Left renal cortex interstitium (tissue), 4 donors: Measurements from ENCODE around the gene FAM135A. TPM values are rescaled to one million over a fixed set of nuclear protein-coding genes. Genes with fewer than 3 reads are reported as not detected.
A peak's percentile ranks its signal among the peaks of the same experiment; 100 is the strongest.
"Not testable (repeated sequence)": the region's sequence is repeated elsewhere in the genome, so short reads cannot be mapped to it uniquely, and the experiment has no call there.

ENCODE experiments used
- DNase-seq, 4 donors: peaks; one replicate each; pipeline ENCODE4 v3.0.0-alpha.2; 2013; ENCODE audit warnings: low read depth in 4 of 4, low spot score in 2 of 4, missing footprints in 1 of 4
- polyA plus RNA-seq, 4 donors: library from polyadenylated mRNA; unstranded; fragments of 120-200 nt; gene quantifications; one replicate each; pipeline ENCODE4 v1.2.1, GENCODE V29; 2013; ENCODE audit not compliant: insufficient read length in 4 of 4

Gene FAM135A
- polyA plus RNA-seq, 4 donors: 23.9 to 39.6 (median 27.9) TPM

GRCh38 chr6:70530023-70530422 lies 116.7 kb downstream of the FAM135A start:
- no peak for DNase-seq

DNA sequence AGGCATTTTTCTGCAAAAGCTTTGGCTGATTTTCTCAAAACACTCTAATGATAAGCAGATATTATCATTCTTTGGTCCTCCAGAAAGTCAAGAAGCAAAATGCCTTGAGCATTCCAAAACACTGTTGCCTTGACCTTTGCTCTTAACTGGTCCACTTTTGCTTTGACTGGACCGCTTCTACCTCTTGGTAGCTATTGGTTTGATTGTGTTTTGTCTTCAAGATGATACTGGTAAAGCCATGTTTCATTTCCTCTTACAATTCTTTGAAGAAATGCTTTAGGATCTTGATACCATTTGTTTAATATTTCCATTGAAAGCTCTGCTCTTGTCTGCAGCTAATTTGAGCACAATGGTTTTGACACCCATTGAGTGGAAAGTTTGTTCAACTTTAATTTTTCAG lies 117.8 kb downstream of the FAM135A start:
- DNase-seq: no peak

DNA sequence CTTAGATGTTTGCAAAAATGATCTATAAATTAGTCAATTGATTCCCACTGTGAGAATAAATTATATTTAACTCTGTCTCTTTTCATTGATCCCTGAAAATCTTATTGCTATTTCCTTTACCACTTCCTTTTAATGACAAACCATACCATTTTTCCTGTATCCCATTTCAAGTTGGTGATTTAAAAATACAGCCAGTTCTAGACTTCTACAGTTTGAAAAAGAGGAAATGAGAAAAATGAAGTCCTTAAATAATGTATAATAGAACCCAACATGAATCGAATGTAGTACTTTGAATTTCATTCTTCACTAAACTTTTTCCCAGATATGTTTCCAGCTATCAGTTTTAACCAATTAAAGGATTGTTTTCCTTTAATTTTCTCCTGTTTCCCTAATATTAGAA lies 124.0 kb downstream of the FAM135A start:
- no peak for DNase-seq

DNA sequence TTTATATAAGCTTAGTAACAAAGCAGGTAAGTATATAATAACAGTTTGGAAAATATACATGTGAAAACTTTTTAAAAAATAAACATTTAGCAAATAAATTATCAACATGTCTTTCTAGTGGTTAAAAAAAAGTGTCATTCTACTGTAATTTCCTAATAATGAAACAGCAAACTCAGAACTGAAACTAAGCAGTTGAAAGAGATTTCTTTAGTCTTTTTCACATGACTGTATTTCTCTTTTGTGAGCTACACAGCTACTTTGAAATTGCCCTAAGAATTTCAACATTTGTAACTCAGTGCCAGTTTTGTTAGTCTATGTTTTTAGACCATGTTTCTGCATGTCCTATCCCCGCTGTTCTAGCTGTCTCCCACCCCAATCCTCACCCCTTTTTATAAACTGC lies 125.1 kb downstream of the FAM135A start:
- no peak for DNase-seq

DNA sequence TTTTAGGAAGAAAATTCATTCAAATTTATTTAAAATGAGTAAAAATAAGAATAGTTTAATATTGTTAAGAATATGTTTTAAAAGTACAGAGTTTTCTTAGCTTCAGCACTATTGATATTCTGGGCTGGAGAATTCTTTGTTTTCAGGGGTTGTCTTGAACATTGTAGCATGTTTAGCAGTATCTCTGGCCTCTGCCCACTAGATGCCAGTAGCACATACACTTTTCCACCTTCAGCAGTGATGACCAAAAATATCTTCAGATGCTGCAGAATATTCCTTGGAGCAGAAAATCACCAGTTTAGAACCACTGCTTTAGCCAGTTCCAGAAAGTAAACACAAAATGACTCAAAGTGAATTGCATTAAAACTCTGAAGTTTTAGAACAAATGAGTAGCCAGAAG lies 134.0 kb downstream of the FAM135A start:
- no peak for DNase-seq

DNA sequence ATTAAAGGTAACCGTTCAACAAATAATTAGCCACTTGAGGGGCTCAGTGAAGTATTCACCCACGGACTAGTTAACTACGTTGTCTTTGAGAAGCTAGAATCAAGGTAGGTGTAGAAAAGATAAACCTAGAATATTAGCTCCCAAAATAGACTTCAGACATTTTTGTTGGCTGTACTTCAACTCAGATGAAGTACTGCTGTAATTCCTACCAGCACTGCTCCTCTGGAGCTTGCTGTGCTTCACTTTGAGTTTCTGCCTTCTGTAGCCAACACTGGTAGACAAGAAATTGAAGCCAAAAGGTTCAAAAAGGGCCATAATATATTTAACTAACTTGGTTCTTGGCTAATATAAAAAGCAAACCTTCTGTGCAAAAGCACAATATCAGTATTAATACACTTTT lies 134.6 kb downstream of the FAM135A start:
- DNase-seq: no peak

DNA sequence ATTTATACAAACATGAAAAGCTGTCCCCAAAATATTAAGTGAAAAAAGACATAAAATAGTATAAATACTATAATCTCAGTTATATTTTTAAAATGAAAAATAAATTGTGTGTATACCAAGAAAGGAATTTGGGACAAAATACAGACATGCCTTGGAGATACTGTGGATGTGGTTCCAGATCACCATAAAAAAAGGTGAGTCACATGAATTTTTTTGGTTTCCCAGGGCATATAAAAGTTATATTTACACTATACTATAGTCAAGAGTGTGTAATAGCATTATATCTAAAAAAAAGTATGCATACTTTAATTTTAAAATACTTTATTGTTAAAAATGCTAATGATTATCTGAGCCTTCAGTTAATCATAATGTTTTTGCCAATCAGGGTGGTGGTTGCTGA lies 136.0 kb downstream of the FAM135A start:
- no peak for DNase-seq

DNA sequence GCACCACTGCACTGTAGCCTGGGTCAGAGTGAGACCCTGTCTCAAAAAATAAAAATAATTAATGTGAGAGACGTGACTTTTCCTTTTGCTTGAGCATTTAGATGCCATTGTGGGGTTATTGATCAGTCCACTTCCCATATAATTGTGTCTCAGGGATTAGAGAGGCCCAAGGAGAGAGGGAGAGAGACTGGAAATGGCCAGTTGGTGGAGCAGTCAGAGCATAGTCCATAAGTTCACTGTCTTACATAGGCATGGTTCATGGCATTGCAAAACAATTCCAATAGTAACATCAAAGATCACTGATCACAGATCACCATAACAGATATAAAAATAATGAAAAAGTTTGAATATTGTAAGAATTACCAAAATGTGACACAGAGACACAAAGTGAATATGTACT lies 138.3 kb downstream of the FAM135A start:
- no peak for DNase-seq

DNA sequence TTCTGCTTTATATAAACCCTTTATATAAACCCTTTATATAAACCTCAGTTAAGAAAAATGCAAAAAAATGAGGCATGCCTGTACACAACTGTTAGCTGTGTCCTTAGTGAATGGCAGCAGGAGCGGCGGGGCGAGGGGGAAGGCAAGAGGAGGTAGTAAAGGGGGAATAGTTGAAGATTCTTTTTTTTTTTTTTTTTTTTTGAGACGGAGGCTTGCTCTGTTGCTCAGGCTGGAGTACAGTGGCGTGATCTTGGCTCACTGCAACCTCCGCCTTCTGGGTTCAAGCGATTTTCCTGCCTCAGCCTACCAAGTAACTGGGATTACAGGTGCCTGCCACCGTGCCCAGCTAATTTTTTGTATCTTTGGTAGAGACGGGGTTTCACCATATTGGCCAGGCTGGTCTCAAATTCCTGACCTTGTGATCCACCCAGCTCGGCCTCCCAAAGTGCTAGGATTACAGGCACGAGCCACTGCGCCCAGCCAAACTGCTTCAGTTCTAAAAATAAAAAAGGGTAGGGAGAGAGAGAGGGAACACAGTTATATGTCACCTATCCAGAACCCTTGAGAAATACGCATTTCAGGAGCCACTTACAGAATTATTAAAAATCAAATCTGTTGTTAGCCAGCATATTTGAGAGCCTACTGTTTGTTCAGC lies 139.1 kb downstream of the FAM135A start:
- DNase-seq: not testable (repeated sequence)

DNA sequence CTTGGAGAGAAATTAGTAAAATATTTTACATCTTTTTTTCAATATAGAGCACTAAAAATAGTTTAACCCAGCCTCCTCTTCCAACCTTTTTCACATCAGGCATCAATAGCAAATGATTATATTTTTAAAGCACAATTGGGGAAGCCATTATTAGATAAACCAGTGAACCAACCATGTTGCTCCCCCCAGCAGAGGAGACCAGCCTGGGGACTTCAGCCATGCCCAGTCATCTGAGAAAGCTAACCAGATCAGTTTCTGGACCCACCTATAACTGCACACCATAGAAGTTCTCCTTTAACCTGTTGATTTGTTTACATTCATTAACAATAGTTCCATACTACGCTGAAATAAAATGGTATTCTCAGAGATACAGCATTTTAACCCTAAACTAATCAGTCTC lies 139.7 kb downstream of the FAM135A start:
- DNase-seq: no peak

GRCh38 chr6:70557998-70558397 lies 144.7 kb downstream of the FAM135A start:
- no peak for DNase-seq

- DNase-seq: not testable (repeated sequence)
Measured at GRCh38 chr6:70562401-70562800, 149.1 kb downstream of the FAM135A start.

- no peak for DNase-seq
Measured at GRCh38 chr6:70563530-70563929, 150.2 kb downstream of the FAM135A start.

DNA sequence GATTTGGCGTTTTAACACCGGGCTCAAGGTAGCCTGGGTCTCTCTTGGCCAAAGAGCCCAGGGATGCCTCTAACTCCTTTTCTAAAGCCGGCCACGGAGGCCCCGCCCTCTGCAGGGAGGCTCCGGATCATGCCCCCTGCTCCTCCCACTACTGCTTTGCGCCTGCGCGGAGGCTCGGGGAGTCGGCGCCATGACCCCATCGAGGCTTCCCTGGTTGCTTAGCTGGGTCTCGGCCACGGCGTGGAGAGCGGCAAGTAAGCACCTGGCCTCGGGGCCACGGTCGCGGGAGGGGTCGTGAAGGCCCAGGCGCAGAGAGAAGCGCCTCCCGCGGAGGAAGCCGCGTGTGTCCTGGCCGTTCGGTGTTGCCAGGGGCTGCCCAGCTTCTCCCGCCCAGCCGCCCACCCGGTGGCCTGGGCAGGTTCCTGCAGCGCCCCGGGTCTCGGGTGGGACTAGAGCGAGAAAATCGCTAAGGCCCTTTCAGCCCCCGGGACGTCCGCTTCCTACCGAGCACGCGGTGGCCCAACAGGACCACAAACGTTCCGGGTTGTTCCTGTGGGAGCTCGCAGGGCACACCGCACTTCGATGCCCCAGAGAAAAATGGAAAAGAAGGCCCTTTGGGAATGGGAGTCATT lies 153.6 kb downstream of the FAM135A start, which contains the start of gene SDHAF4:
TSS of gene SDHAF4 (plus strand) at position 180 of the 632 bp plus-strand sequence. CDS start at position 191, 11 bp downstream.
- DNase-seq: peak; percentile 74 to 88 (median 77)

DNA sequence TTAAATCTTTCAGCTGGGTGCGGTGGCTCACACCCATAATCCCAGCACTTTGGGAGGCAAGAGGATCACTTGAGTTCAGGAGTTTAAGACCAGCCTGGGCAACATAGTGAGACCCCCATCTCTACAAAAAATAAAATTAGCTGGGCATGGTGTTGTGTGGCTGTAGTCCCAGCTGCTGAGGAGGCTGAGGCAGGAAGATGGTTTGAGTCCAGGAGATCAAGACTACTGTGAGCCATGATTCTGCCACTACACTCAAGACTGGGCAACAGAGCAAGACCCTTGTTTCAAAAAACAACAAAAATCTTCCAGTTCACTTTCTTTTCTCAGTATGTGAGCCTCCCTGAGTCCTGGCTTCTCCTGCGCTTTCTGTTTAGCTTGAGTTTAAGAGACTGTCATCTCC lies 161.3 kb downstream of the FAM135A start:
- no peak for DNase-seq

DNA sequence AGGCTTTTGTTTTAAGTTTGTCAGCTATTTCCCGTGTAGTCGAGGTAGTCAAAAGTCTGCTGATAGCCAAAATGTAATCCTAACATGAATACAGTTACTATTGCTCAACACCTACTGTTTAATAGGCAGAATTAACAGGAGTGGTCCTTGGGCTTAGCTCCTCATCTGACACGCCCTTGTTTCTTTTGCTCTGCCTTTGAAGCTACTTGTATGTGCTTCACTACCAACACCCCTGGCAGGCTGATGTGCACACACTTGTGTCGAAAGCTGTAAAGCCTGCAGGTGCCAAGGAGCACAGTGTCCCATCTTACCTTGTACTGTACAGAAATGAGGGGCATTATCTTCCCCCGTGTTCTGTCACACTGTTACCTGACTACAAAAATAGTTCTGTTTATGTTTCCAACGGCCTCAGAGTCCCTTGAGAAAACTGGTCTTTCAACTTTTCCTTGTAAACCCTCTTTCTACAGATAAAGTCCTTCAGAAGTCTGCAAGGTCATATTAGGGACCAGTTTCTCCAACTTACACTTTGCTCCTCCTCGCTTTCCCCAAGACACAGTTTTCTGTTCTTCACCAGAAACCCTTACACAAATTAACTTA lies 162.7 kb downstream of the FAM135A start:
- DNase-seq: no peak

DNA sequence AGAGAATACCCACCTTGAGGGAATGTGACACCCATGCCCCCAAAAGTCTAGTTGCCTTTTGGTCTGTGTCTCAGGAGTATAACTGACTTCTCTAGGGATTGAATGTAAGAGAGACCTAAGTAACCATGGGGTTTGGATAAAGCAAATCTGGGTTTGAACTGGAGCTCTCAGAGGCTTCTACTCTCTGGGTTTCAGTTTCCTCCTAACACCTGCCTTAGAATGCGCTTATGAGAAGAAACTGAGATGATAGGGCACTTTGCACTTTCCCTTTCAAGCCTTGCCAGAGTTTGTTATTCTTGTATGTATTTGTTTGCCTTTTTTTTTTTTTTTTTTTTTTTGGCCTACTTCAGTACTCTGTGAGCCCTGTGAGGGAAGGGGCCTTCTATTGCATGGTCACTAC lies 172.8 kb downstream of the FAM135A start:
- no peak for DNase-seq

DNA sequence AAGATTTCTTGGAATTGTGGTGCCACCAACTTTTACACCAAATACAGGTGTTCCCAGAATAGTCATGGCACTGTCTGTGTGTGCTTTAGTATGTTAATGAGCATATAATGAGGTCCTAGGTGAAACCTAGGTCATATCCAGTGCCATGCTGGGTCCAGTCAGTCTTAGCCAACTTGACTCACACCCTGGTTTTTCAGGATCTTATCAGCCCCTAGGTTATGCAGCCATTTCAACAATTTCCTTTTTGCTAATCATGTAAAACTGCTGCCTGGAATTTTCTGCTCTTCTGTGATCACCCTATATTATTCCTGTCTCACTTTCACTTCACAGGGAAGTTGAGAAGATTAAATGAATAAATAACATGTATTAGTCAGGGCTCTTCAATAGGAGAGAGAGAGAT lies 177.1 kb downstream of the FAM135A start:
- DNase-seq: no peak

- no peak for DNase-seq
Measured at GRCh38 chr6:70592391-70593117, 179.2 kb downstream of the FAM135A start.

DNA sequence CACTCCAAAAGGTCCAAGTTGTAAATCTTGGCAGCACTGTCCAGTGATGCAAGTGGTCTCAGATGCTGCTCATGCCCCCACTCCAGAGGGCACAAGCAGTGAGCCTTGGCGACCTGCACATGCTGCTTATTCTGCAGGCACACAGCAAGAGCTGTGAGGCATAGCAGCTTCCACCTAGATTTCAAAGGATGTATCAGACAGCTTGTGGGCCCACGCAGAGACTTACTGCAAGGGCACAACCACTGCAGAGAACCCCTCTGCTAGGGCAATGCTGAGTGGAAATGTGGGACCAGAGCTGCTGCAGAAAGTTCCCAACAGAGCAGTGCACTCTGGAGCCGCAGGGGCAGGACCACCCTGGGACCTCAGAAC lies 179.8 kb downstream of the FAM135A start:
- DNase-seq: no peak

- no peak for DNase-seq
Measured at GRCh38 chr6:70599187-70599586, 185.9 kb downstream of the FAM135A start.
